ENCODE results near the gene KATNA1.
"Not testable (repeated sequence)": the region's sequence is repeated elsewhere in the genome, so short reads cannot be mapped to it uniquely, and the experiment has no call there.

The KATNA1 gene

GRCh38 chr6:149683256-149683859, 34.8 kb upstream of the KATNA1 start:
- no peak for DNase-seq (ENCODE audit: extremely low spot score)
- no peak for TF ChIP-seq CTCF (IDR thresholded peaks at IDR 0.05; ENCODE audit: control extremely low read depth, extremely low read depth, low read depth, missing control alignments)
- ChIA-PET CTCF (interaction anchor here (0.7 to 3.7 kb wide), 3 partner anchors 12 to 18 kb away, joined by 3 to 13 read pairs (median 3); no protein-coding TSS in a partner anchor), POLR2A (no interaction called here)

DNA sequence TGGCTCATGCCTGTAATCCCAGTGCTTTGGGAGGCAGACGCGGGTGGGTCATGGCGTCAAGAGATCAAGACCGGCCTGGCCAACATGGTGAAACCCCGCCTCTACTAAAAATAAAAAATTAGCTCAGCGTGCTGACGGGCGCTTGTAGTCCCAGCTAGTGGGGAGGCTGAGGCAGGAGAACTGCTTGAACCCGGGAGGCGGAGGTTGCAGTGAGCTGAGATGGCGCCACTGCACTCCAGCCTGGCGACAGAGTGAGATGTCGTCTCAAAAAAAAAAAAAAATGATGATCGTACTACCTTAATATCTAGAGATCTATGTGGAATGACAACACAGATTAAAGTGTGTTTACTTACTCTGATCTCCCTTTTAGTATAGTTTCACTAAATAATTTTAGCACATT, 33.3 kb upstream of the KATNA1 start:
- CTCF ChIA-PET: not testable (repeated sequence)
- POLR2A ChIA-PET: interaction anchor here (0.6 kb wide), 1 partner anchor 117 kb away, joined by 3 read pairs; no protein-coding TSS in a partner anchor

GRCh38 chr6:149681209-149681608, 32.7 kb upstream of the KATNA1 start:
- CTCF ChIA-PET: no interaction called here
- DNase-seq (ENCODE audit: extremely low spot score): no peak
- POLR2A ChIA-PET: interaction anchor here (0.6 kb wide), 1 partner anchor 116 kb away, joined by 3 read pairs; no protein-coding TSS in a partner anchor
- no peak for TF ChIP-seq CTCF (IDR thresholded peaks at IDR 0.05; ENCODE audit: control extremely low read depth, extremely low read depth, low read depth, missing control alignments)

More for the DNA sequence above, 33.3 kb upstream of the KATNA1 start:
- DNase-seq (ENCODE audit: extremely low spot score): not testable (repeated sequence)

DNA sequence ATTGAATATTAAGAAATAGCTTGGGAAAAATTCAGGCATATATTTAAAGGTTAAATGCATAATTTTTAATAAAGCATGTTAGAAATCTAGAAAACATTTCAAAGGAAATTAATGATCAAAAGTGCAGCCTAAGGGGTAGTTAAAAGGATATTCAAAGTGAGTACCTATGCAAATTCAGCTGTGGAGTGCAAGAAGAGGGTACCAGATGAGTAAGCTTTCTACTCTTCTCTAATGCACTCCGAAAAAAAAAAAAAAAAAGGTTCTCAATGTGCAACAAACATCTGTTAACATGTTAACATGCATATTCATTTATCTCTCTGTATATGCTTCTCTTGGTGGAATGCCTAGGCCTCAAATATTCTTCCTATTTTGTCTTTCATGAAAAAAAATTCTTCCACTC, 32.0 kb upstream of the KATNA1 start:
- ChIA-PET CTCF (no interaction called here), POLR2A (interaction anchor here (0.6 kb wide), 1 partner anchor 456 kb away, joined by 3 read pairs; no protein-coding TSS in a partner anchor)
- DNase-seq (ENCODE audit: extremely low spot score): peak; percentile 23
- no peak for TF ChIP-seq CTCF (IDR thresholded peaks at IDR 0.05; ENCODE audit: control extremely low read depth, extremely low read depth, low read depth, missing control alignments)

- DNase-seq (ENCODE audit: extremely low spot score): not testable (repeated sequence)
Measured at GRCh38 chr6:149672265-149672664, 23.8 kb upstream of the KATNA1 start.

GRCh38 chr6:149660028-149660427, 11.5 kb upstream of the KATNA1 start:
- ChIA-PET POLR2A (no interaction called here), CTCF (interaction anchor here (0.7 to 1.6 kb wide), 3 partner anchors 9 to 52 kb away, joined by 3 to 6 read pairs (median 5); no protein-coding TSS in a partner anchor)

More at GRCh38 chr6:149672265-149672664, 23.8 kb upstream of the KATNA1 start:
- CTCF ChIA-PET: interaction anchor here (2.1 to 2.7 kb wide), 2 partner anchors 11 to 13 kb away, joined by 5 read pairs; no protein-coding TSS in a partner anchor
- POLR2A ChIA-PET: not testable (repeated sequence)

DNA sequence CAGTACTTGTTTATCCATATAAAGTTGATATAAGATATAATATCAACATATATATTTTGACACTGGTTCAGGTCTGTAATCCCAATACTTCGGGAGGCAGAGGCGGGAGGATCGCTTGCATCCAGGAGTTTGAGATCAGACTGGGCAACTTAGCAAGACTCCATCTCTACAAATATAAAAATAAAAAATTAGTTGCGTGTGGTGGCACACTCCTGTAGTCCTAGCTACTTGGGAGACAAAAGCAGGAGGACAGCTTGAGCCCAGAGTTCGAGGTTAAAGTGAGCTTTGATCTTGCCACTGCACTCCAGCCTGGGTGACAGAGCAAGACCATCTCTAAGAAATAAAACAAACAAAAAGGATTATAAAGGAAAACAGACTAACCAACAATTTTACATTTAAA, 8.9 kb upstream of the KATNA1 start:
- ChIA-PET POLR2A (no interaction called here), CTCF (interaction anchor here (0.8 kb wide), 1 partner anchor 45 kb away, joined by 3 read pairs; no protein-coding TSS in a partner anchor)
- no peak for TF ChIP-seq CTCF (IDR thresholded peaks at IDR 0.05; ENCODE audit: control extremely low read depth, extremely low read depth, low read depth, missing control alignments)
- DNase-seq (ENCODE audit: extremely low spot score): no peak

More at GRCh38 chr6:149660028-149660427, 11.5 kb upstream of the KATNA1 start:
- no peak for DNase-seq (ENCODE audit: extremely low spot score)
- TF ChIP-seq CTCF (IDR thresholded peaks at IDR 0.05; ENCODE audit: control extremely low read depth, extremely low read depth, low read depth, missing control alignments): no peak
